Stomach smooth muscle (tissue), 2 donors: ENCODE measurements around the gene NOM1.

Experiments
- H3K27ac ChIP-seq: one replicate; pipeline ENCODE4 v1.7.0; 2013; ENCODE audit warnings: mild to moderate bottlenecking, low read length, inconsistent platforms
- H3K27me3 ChIP-seq, 2 donors: one replicate each; pipeline ENCODE4 v1.7.0; 2013; ENCODE audit warnings: low read length in 2 of 2; ENCODE audit not compliant: insufficient read depth in 2 of 2, control insufficient read depth in 1 of 2
- H3K36me3 ChIP-seq, 2 donors: one replicate each; pipeline ENCODE4 v1.7.0; 2013; ENCODE audit warnings: low read length in 2 of 2; ENCODE audit not compliant: control insufficient read depth in 2 of 2, insufficient read depth in 2 of 2
- H3K4me1 ChIP-seq: one replicate; pipeline ENCODE4 v1.7.0; 2013; ENCODE audit warnings: low read length; ENCODE audit not compliant: control insufficient read depth, insufficient read depth
- H3K4me3 ChIP-seq, 2 donors: one replicate each; pipeline ENCODE4 v1.7.0; 2013; ENCODE audit warnings: low read length in 2 of 2
- H3K9ac ChIP-seq, 2 donors: one replicate each; pipeline ENCODE4 v1.7.0; 2013; ENCODE audit warnings: low read length in 2 of 2, mild to moderate bottlenecking in 1 of 2
- H3K9me3 ChIP-seq, 2 donors: one replicate each; pipeline ENCODE4 v1.7.0; 2013; ENCODE audit warnings: low read length in 2 of 2; ENCODE audit not compliant: control insufficient read depth in 2 of 2
- donor health status: healthy.
- donor health status: Pancreatic carcinoma.

The NOM1 gene

GRCh38 chr7:156985101-156985992, 35.8 kb downstream of the NOM1 start:
- Histone ChIP-seq H3K27me3 (no peaks in the 10 kb centered on the region), H3K27ac (no peak overlapping the region), H3K4me3 (no peak overlapping the region), H3K36me3 (no peaks in the 10 kb centered on the region), H3K4me1 (peaks cover 2% of the 10 kb centered on the region), H3K9ac (no peak overlapping the region), H3K9me3 (no peaks in the 10 kb centered on the region)

GRCh38 chr7:156986378-156986777, 36.9 kb downstream of the NOM1 start:
- Histone ChIP-seq H3K9ac (no peak overlapping the region), H3K4me3 (no peak overlapping the region), H3K9me3 (no peaks in the 10 kb centered on the region), H3K27me3 (no peaks in the 10 kb centered on the region), H3K27ac (no peak overlapping the region), H3K36me3 (no peaks in the 10 kb centered on the region), H3K4me1 (peaks cover 2% of the 10 kb centered on the region)

GRCh38 chr7:156988343-156989185, 39.1 kb downstream of the NOM1 start:
- no peak overlapping the region for H3K9ac ChIP-seq
- no peaks in the 10 kb centered on the region for H3K9me3 ChIP-seq
- H3K4me3 ChIP-seq, result no peak overlapping the region
- peaks cover 7 to 8% of the 10 kb centered on the region in 2 donors for H3K27me3 ChIP-seq
- peaks cover 2% of the 10 kb centered on the region for H3K4me1 ChIP-seq
- H3K27ac ChIP-seq, result no peak overlapping the region
- no peaks in the 10 kb centered on the region for H3K36me3 ChIP-seq

GRCh38 chr7:156989766-156990535, 40.4 kb downstream of the NOM1 start:
- Histone ChIP-seq H3K4me1 (no peaks in the 10 kb centered on the region), H3K9me3 (no peaks in the 10 kb centered on the region), H3K9ac (no peak overlapping the region), H3K27me3 (peaks cover 8 to 10% of the 10 kb centered on the region in 2 donors), H3K4me3 (no peak overlapping the region), H3K27ac (no peak overlapping the region), H3K36me3 (no peaks in the 10 kb centered on the region)

GRCh38 chr7:156993021-156993924, 43.8 kb downstream of the NOM1 start:
- Histone ChIP-seq H3K27ac (no peak overlapping the region), H3K4me1 (no peaks in the 10 kb centered on the region), H3K4me3 (no peak overlapping the region), H3K27me3 (peaks cover 17% of the 10 kb centered on the region in 2 donors), H3K36me3 (no peaks in the 10 kb centered on the region), H3K9me3 (peaks cover 0 to 8% of the 10 kb centered on the region in 2 donors), H3K9ac (no peak overlapping the region)

GRCh38 chr7:156993925-156994235, 44.4 kb downstream of the NOM1 start:
- Histone ChIP-seq H3K9ac (no peak overlapping the region), H3K9me3 (peaks cover 0 to 8% of the 10 kb centered on the region in 2 donors), H3K36me3 (no peaks in the 10 kb centered on the region), H3K27ac (no peak overlapping the region), H3K4me3 (no peak overlapping the region), H3K27me3 (peaks cover 18 to 22% of the 10 kb centered on the region in 2 donors), H3K4me1 (no peaks in the 10 kb centered on the region)

- H3K4me1 ChIP-seq, result no peaks in the 10 kb centered on the region
- H3K27me3 ChIP-seq, result peaks cover 23 to 26% of the 10 kb centered on the region in 2 donors
- H3K36me3 ChIP-seq, result no peaks in the 10 kb centered on the region
- peaks cover 0 to 8% of the 10 kb centered on the region in 2 donors for H3K9me3 ChIP-seq
- no peak overlapping the region for H3K27ac ChIP-seq
- H3K4me3 ChIP-seq, result no peak overlapping the region
- no peak overlapping the region for H3K9ac ChIP-seq
Observed at GRCh38 chr7:156994417-156994816, 44.9 kb downstream of the NOM1 start.

GRCh38 chr7:156998988-156999957, 49.8 kb downstream of the NOM1 start:
- no peaks in the 10 kb centered on the region for H3K36me3 ChIP-seq
- peaks cover 0 to 8% of the 10 kb centered on the region in 2 donors for H3K9me3 ChIP-seq
- peaks cover 46 to 59% of the 10 kb centered on the region in 2 donors for H3K27me3 ChIP-seq
- no peak overlapping the region for H3K9ac ChIP-seq
- no peak overlapping the region for H3K27ac ChIP-seq
- H3K4me3 ChIP-seq, result peak overlapping the region in 1 of 2 donors; percentile 35
- peaks cover 13% of the 10 kb centered on the region for H3K4me1 ChIP-seq
